NCI-H128 (cell line): ENCODE data around the gene ASPDH.

Experiments used
- DNase-seq: peaks from one replicate; lab custom pipeline; 2025; ENCODE audit not compliant: unreplicated experiment; lab: John Stamatoyannopoulos, UW

Gene ASPDH

DNA sequence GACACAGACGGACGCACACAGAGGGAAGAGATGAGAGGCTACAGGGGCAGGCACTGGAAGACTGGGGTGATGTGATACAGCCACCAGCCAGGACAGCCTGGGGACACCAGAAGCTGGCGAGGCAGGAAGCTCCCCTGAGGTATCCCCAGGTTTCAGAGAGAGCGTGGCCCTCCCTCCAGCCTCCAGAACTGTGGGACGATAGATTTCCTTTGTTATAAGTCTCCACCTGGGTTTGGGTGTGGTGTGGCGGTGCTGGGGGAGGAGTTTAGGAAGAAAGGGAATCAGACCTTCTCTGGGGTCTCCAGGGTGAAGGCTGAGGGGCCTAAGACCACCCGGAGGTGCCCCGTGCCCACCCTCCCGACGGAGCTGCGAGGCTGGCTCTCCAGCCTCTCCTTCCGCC is 2.7 kb upstream of the ASPDH start:
- no peak for DNase-seq

DNA sequence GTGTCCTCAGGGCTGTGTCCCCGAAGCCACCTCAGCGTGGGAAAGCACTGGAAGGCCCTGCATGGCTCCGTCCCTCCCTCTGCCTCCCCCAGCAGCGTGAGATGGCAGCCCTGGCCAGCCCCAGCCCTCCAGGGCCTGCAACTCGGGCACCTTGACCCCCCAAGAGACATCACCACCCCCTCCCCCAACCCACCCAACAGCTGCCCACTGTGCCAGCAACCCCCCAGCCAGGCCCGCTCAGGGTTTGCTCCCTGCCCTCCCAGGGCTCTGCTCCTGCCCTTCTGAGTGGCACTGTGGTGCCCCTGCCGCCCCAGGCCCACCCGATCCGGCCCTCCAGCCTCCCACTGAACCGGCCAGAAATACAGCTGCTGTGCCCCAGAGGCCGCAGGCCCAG is 1.5 kb upstream of the ASPDH start:
- DNase-seq, result no peak

DNA sequence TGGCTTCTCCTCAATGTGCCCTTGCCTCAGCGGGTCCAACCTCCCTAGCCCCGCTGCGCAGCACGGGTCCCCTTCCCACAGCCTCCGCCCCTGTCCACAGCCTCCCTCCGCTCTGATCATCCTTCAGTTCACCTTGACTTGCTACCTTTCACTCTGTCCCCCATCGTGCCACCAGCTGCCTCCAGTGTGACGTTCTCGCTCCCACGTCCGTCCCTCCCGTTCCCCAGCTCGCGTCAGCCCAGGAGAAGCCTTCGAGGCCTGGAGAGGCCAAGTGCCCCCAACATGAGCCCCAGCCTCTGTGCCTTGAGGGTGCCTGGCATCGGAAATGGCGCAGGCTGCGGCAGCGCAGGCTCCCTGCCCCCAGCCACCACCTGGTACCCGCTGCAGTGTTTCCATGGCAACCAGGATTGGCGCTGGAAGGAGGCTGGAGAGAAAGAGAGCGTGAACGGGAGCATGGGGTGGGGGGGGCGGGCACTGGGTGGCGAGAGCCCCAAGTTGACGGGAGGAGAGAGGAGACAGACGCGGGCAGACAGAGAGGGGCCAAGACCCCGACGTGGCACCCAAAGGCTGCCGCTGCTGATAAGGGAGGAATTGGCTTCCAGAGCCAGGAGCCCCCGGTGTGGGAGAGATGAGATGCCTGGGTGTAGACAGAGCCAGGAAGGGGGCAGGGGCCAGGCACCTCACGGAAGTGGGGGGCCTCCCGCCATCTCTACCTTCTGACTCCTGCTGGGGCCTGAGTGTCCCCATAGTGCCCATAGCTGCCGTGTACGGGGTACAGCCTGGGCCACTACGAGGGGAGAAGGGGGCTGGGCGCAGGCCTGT is 844 bp upstream of the ASPDH start:
- DNase-seq, result peak; percentile 37

DNA sequence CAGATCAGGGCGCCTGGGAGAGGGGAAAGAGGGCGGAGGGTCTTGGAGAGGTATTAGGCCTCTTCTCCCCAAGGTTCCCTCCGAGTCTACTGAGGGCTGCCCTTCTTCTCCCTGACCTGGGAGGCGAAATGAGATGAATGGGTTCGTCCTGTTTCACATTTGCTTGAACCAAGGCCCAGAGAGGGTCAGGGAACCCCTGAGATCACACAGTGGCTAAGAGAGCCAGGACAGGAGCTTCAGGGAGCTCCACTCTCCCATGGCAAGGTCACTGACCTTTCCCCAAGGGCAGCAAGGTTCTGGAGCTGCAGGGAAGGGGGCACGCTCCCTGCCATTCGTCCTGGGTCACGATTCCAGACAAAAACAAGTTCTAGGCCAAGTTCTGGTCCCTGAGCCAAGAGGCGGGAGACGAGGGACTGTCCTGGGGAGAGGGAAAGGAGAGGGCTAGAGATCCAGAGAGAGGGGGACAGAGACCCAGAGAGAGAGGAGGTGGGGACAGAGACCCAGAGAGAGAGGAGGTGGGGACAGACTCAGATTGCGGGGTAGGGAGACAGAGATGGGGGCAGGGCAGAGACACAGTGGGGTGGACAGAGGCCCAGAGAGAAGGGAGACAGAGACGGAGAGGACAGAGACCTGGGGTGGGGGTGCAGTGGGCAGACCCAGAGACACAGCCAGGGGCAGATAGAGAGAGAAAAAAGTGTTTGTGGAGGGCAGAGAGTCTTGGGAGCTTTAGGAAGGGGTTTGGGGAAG is 541 bp downstream of the ASPDH start:
- no peak for DNase-seq

DNA sequence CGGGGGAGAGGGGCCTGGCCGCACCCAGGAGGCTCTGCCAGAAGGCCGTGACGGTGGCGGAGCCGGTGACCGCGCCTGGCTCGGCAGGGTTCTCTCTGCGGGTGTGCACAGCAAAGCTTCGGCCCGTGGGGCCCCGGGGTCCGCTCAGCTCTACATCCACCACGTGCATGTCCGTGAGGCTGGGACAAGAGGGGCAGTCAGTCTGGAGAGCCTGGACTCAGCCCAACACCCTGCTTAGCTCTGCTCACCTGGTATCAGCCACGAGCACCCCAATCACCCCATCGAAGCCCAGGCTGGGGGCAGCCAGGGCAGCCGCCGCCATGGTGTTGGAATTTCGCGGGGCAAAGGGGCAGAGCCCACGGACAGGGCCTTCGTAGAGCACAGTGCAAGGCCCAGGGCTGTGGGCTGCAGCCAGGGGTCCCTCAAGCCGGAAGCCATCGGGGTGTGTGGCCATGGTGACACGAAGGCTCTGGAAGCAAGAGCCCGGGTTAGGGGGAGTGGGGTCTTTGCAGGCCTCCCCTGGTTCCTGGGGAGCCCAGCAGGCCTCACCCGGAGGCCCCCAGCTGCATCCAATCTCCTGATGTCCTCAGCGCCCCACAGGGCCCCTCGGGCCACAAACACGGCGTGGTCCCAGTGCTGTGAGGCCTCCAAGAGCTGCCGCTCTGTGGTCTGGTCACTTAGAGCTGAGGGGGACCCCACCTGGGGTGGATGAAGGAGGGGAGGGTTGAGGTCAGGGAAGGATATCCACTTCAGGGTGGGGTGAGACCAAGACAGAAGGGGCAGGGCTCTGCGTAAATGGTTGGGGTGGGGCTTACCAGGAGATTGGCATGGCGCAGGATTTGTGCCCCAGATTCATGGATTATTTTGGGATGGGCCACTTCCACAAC is 1.4 kb downstream of the ASPDH start:
- no peak for DNase-seq

DNA sequence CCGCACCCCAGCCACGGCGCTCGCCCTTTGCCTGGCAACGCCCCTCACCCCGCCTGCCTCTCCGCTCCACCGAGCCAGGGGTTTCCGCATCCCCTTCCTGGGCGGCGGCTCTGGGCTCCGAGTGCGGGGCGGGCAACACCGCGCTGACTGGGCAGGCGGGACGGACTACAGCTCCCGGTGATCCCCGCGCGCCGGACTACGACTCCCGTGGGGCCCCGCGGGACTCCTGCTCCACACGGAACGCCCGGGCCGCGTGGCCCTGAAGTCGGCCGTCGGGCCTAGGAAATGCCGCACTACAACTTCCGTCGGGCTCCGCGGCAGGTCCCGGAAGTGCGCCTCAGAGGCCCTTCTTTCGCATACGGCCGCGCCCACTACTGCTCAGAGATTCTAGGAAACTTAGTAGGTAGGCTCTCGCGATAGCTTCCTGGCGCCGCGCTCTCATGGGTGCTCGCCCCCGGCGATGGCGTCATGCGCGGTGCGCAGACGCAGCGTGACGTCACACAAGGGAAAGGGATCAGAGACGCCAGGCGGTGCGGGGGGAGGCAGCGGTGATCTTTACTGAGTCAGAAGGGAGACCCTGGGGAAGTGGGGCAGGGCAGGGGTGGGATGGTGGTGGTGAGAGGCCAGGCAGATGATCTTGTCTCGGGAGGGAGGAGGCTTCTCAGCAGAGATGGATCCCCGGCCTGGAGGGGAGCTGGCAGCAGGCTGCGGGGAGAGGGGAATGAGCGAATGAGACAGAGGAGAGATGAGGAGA is 2.5 kb downstream of the ASPDH start, which contains the start of gene JOSD2:
JOSD2 (minus strand) TSS at position 123 of the 754 bp plus-strand sequence. CDS start 760 bp downstream, outside the sequence.
- peak; percentile 96 for DNase-seq

DNA sequence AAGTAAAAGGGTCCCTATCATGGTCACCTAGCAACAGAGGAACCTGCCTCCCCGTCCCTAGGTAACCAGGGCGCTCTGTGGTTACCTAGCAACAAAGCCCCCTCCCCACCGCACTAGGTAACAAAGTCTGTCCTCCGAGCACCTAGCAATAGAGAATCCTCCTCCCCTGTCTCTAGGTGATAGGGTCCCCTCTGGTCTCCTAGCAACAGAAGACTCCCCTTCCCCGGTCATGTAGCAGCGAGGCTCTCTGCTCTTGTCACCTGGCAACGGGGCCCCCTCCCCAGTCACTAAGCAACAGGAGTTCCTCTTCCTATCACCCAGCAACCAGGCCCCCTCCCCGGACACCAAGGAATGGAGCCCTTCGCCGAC is 3.0 kb downstream of the ASPDH start:
- peak; percentile 89 for DNase-seq

DNA sequence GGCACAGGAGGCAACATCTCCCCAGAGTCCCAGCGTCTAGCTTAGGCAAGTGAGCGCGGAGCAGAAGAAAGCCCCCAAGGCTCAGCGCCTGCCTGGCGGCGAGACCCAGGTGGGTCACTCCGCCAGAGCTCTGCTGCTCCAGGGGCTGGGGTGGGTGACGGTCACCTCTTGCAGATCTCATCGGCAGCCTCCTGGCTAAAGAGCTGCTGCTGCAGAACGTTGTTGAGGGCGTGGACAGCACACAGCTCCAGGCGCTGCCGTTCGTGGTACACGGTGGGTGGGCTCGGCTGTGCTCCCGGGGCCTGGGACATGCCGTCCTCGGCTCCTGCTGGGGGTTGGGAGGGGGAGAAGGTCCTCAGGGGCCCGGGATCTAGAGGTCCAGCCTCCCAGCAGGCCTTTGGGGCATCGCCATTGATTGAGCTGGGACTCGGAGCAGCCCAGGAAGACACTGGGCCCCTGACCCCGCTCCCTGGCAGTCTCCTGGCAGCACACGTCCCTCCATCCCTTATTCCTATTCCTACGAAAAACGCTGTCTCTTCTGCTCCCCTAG is 3.5 kb downstream of the ASPDH start:
- DNase-seq, result no peak

DNA sequence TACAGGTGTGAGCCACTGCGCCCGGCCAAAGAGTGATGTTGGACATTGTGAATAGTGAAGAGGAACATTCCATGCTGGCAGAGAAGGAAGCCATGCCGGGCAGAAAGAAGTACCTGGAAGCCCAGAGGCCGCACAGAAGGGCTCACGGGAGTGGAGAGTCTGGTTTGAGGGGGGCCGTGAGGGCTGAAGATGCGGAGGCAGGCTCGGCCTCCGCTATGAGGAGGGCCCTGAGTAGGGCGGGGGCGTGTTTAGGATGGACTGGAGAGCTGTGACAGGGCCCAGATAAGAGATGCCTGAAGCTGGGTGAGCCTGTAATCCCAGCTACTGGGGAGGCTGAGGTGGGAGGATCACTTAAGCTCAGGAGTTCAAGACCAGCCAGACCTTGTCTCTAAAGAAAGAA is 4.3 kb downstream of the ASPDH start:
- DNase-seq, result no peak

DNA sequence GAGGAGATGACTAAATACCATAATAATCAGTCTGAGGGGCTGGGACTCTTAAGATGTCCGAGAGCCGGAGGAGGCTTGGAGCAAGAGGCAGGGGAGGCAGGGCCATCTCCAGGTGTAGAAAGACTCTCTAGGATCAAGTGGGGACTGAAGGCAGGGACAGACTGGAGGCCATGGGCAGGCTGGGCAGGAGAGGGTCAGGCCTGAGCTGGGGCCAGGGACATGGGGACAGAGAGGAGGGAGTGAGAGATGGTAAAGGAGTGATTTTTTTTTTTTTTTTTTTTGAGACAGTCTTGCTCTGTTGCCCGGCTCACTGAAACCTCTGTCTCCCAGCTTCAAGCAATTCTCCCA is 4.9 kb downstream of the ASPDH start:
- no peak for DNase-seq

DNA sequence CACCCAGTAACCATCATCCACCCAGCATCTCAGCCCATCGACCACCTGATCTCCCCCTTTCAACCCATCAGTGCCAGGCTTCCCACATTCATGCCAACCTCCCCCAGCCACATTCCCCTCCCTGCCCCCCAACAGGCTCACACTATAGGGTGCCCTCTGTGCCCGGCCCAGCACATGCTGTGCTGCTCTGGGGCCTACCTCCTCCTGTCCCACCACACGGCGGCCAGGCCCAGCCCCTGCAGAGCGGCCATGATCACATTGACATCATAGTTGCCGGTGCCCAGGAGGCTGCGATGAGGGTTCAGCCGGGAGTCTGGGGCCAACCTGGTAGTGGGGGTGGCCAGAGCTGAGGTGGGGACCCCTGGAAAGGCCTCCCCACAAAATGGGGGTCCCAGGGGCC is 6.3 kb downstream of the ASPDH start:
- no peak for DNase-seq

DNA sequence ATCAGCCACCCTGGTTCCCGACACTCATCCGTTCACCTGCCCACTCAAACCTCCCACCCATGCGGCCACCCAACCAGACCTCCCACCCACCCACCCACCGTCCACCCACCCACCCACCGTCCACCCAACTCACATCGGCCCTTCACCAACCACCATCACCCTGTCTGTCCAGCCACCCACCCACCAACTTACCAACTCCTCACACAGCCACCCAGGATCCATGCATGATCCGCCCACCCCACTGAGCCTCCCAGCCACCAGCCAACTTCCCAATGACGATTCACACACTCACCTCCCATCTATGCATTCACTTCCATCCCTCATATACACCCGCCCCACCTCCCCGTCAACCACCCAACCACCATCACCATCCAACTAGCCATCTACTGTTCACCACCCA is 7.0 kb downstream of the ASPDH start:
- no peak for DNase-seq

DNA sequence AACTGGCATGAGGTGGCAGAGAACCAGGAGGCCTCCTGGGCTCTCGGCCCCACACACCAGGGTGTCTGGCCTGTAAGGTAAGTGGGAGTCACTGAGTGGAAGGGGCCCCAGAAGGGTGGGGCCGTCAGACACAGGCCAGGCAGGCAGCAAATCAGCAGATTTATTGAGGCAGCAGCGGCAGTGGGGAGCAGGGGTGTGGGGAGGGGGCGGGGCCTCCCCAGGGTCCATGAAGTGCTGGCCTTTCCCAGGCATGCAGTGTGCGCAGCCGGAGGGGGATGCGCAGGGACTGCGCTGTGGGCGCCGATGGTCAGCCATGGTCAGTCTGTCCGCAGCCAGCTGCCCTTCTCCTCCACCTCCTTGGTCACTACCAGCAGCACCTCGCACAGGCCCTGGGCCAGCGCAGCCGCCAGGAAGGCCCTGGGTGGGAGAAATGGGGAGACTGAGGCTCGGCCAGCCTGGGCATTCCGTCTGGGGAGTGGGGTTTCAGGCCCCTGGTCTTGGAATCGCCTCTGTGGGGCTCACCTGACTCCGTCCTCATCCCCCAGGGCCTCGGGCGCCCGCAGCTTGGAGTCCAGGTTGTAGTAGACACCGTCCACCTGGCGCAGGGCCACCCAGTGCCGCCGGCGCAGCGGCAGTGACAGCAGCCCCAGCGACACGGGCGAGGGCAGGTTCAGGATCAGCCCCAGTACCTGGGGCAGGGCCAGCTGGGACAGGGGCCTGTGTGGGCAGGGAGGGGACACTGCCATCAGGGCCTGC is 7.7 kb downstream of the ASPDH start:
- DNase-seq, result no peak

DNA sequence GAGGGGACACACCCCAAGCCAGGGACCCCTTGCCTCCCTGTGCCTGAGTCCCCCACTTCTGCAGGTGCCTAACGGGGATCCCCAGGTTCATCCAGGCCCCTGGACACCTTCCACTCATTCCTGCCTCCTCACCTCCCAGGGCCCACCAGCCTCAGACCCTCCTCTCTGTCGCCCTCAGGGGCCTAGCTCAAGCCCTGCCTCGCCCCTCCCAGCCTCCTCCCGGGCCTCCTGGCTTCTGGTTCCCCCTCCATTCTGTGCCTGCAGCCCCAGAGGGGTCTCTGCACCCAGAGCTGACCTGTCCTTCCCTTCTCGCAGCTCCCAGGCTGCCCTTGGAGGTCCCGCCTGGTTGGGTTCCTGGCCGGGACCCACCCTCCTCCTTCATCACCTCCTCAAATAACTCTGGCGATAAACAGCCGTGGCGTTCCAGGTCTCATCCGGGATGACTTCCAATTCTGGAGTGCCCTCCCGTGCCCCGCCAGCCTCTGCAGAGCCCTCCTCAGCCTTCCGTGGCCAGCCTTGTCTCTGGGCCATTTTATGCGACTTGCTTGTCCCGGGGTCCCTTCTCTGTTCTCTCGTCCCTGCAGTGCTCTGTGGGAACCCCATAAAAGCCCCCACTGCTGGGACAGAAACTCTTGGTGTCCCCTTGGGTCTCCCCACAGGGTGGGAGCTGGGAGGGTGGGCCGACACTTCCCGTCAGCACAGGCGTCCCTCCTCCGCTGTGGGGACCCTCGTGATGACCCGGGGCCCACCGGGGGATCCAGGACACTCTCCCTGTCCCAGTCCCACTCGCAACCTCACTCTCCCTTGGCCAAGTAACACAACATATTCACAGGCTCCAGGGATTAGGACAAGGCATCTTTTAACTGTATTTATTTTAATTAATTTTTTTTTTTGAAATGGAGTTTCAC is 11.9 kb downstream of the ASPDH start:
- no peak for DNase-seq

DNA sequence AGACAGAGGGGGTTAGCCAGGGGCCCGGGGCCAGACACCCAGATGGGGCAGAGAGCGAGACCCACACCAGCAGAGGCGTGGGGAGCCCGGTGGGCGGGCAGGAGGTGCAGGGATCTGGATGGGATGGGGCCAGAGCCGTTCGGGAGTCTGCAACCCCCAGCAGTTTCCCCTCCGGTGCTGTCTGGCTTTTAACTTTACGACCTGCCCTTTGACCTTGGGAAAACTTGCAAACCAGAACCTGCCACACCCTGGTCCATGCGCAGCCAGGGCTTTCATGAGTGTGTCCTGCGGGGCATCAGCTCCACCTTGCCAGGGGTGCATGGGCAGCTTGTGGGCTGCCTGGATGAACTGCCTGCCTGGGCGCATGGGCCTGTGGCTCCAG is 12.5 kb downstream of the ASPDH start:
- no peak for DNase-seq

DNA sequence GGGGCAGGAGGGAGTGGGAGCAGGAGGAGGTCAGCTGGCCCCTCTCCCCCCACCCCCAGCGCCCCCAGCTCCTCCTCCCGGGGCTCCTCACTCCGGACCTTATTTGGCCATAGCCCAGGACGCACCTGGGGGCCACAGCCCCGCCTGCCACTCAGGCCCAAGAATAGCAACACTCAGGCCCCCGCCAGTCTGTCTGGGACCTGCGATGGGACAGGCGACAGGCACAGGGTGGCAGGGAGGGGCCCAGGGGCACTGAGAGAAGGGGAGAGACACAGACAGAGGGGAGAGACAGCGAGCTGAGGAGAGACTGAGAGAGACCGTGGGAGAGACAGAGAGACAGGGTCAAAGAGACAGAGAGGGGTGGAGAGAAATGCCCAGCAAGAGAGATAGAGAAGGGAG is 13.0 kb downstream of the ASPDH start:
- no peak for DNase-seq

DNA sequence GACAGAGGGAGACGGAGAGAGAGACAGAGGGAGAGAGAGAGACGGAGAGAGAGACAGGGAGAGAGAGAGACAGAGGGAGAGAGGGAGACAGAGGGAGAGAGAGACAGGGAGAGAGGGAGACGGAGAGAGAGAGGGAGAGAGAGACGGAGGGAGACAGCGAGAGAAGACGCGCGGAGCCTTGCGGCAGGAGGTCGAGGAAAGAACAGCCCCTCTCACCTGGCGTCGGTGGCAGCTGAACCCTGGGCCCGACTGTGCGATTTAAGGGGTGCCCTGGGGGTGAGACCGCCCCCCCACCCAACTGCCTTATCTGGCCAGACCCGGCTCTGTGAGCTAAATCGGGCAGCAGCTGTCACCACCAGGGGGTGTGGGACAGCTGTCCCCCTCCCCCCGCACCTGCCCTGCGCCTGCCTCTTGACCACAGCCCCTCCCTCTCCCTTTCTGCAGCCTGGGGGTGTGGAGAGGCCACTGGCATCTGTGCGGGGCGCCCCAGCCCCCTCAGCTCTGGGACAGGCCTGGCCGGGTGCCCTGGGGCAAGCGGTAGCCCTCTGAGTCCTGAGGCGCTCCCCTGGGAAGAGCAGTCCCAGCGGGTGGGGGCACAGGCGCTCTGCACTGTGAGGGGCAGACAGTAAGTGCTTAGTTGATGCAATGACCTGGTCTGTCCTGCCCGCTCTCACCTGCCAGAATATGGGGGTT is 13.5 kb downstream of the ASPDH start:
- no peak for DNase-seq
